ENCODE data around the gene CFB.
"Not testable (repeated sequence)": the region's sequence is repeated elsewhere in the genome, so short reads cannot be mapped to it uniquely, and the experiment has no call there.

Gene CFB

GRCh38 chr6:31911826-31912585 is 33.9 kb upstream of the CFB start:
- no peak for DNase-seq (ENCODE audit: low read depth)

DNA sequence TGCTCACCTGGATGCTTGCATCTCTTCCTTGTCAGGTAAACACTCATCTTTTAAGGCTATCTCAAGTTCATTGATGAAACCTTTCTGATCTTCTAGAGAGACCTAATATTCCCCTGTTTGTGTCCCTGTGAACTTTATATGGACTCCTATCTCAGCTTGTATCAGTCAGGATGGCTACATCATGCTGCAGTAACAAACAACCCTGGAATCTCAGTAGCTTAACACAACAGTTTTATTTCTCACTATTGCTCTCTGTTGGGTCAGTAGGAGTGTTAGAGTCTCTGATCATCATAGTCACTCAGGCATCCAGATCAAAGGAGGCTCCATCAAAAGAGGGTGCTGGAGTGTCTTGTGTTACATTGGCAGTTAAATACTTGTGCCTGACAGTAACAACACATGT is 30.5 kb upstream of the CFB start:
- DNase-seq (ENCODE audit: low read depth): no peak

GRCh38 chr6:31915756-31916155 is 30.1 kb upstream of the CFB start:
- no peak for DNase-seq (ENCODE audit: low read depth)

DNA sequence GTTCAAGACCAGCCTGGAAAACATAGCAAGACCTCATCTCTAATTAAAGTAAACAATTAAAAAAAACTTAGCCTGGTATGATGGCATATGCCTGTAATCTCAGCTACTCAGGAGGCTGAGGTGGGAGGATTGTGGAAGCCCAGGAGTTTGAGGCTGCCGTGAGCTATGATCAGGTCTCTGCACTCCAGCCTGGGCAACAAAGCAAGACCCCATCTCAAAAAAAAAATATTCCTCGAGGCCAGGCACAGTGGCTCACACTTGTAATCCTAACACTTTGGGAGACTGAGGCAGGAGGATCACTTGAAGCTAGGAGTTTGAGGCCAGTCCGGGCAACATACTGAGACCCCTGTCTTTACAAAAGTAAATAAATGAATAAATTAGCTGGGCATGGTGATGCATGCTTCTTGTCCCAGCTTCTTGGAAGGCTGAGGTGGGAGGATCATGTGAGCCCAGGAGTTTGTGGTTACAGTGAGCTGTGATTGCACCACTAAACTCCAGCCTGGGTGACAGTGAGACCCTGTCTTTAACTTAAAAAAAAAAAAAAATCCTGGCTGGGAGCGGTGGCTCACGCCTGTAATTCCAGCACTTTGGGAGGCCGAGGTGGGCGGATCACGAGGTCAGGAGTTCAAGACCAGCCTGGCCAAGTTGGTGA is 27.7 kb upstream of the CFB start:
- DNase-seq (ENCODE audit: low read depth): no peak

GRCh38 chr6:31919624-31920303 is 26.1 kb upstream of the CFB start:
- no peak for DNase-seq (ENCODE audit: low read depth)

DNA sequence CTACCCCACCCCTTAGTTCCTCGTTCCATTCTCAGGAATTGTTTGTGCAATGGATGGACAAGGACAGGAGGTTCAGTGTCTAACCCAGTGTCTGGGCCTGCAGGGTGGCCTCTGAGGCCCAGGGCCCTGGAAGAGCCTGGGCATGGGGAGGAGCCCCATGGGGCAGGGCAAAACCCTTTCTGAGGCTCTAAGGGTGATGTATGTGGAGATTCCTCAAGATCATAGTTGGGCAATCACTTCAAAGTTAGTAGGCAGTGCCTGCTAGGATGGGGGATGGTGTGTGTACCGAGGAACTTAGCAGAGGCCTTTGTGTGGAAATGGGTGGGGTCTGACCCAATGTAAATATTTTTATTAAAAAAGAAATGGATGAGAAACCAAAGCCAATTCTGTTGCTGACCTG is 25.1 kb upstream of the CFB start:
- DNase-seq (ENCODE audit: low read depth): no peak

GRCh38 chr6:31922942-31923341 is 23.0 kb upstream of the CFB start:
- no peak for DNase-seq (ENCODE audit: low read depth)

GRCh38 chr6:31927242-31927862 is 18.5 kb upstream of the CFB start, which contains the start of gene C2:
Gene C2 (plus strand): TSS chr6:31927717. CDS start chr6:31927753, 36 bp downstream.
- DNase-seq (ENCODE audit: low read depth): no peak

DNA sequence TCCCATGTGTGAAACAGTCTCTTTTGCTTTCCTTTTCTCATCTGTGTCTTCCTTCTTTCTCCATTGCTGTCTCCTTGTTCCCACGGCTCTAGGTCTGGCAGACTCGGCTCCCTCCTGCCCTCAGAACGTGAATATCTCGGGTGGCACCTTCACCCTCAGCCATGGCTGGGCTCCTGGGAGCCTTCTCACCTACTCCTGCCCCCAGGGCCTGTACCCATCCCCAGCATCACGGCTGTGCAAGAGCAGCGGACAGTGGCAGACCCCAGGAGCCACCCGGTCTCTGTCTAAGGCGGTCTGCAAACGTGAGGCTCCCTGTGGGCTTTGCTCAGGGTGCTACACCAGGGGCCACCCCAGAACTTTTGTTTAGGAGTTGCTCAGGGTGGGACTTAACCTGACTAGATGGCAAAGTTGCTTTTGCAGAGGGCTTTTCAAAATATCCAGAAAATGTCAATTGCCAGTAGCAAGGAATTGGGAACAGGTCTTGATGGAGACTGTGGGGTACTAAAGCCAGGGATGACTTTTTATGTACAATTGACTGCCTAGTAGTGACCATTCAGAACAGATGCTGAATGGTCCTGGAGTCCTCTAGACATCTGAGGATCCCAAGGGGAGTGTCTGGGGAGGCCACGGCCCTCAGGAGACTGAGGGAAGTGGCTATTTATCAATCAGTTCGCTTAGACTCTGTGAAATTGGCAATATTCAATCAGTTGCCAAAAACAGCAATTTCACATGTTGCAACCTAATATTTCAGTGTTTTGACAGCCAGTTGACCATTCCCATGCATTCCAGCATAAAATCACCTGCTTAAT is 17.8 kb upstream of the CFB start:
- no peak for DNase-seq (ENCODE audit: low read depth)

DNA sequence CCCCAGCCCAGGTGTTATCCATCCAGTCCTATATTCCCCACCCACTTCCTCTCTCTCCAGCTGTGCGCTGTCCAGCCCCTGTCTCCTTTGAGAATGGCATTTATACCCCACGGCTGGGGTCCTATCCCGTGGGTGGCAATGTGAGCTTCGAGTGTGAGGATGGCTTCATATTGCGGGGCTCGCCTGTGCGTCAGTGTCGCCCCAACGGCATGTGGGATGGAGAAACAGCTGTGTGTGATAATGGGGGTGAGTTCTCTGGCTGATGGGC is 17.3 kb upstream of the CFB start:
- no peak for DNase-seq (ENCODE audit: low read depth)

GRCh38 chr6:31930962-31931361 is 14.9 kb upstream of the CFB start:
- DNase-seq (ENCODE audit: low read depth): no peak

DNA sequence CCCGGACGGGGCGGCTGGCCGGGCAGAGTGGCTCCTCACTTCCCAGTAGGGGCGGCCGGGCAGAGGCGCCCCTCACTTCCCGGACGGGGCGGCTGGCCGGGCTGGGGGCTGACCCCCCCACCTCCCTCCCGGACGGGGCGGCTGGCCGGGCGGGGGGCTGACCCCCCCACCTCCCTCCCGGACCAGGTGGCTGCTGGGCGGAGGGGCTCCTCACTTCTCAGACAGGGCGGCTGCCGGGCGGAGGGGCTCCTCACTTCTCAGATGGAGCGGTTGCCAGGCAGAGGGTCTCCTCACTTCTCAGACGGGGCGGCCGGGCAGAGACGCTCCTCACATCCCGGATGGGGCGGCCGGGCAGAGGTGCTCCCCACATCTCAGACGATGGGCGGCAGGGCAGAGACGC is 13.8 kb upstream of the CFB start:
- not testable (repeated sequence) for DNase-seq (ENCODE audit: low read depth)

DNA sequence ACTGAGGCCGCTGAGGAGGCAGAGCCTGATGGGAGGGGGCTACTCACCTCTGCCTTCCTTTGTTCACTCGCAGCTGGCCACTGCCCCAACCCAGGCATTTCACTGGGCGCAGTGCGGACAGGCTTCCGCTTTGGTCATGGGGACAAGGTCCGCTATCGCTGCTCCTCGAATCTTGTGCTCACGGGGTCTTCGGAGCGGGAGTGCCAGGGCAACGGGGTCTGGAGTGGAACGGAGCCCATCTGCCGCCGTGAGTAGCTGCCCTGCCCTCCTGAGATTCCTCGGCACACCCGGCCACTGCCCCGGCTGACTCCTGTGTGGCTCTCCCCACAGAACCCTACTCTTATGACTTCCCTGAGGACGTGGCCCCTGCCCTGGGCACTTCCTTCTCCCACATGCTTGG is 12.4 kb upstream of the CFB start:
- no peak for DNase-seq (ENCODE audit: low read depth)

- no peak for DNase-seq (ENCODE audit: low read depth)
These were observed 10.9 kb upstream of the CFB start for GRCh38 chr6:31935021-31935420.

- no peak for DNase-seq (ENCODE audit: low read depth)
These were observed 10.1 kb upstream of the CFB start for GRCh38 chr6:31935823-31936222.

- no peak for DNase-seq (ENCODE audit: low read depth)
These were observed 5.6 kb upstream of the CFB start for GRCh38 chr6:31940256-31940664.

DNA sequence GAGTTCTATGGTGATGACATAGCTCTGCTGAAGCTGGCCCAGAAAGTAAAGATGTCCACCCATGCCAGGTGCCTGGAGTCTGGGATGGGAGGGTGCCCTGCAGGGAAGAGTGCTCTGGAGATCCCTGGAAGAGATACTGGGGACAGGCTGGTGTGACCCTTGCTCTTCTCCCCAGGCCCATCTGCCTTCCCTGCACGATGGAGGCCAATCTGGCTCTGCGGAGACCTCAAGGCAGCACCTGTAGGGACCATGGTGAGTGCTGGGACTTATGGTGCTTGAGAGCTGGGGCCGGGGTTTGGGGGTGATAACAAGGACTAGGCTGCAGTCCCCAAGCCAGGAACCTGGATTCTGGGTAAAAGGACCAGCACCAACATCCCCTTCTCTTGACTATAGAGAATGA is 2.2 kb upstream of the CFB start:
- no peak for DNase-seq (ENCODE audit: low read depth)

DNA sequence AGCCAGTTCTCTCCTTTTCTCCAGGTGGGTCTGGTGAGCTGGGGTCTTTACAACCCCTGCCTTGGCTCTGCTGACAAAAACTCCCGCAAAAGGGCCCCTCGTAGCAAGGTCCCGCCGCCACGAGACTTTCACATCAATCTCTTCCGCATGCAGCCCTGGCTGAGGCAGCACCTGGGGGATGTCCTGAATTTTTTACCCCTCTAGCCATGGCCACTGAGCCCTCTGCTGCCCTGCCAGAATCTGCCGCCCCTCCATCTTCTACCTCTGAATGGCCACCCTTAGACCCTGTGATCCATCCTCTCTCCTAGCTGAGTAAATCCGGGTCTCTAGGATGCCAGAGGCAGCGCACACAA is 765 bp upstream of the CFB start:
- no peak for DNase-seq (ENCODE audit: low read depth)

GRCh38 chr6:31946370-31946885 is 533 bp downstream of the CFB start:
- DNase-seq (ENCODE audit: low read depth): no peak

- DNase-seq (ENCODE audit: low read depth): no peak
These were observed 1.3 kb downstream of the CFB start for GRCh38 chr6:31947070-31947675.

DNA sequence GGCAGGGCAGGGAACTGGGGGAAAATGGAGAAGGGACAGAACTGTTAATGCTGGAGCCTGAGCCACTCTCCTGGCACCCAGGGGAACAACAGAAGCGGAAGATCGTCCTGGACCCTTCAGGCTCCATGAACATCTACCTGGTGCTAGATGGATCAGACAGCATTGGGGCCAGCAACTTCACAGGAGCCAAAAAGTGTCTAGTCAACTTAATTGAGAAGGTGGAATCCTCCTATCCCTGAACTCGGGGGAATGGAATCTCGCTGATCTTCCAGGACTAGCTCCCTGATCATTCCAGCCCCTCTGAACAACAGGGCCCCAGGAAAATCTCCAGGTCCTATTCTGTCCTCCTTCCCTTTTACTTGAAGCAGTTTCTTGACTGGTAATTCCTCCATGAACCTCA is 2.0 kb downstream of the CFB start:
- no peak for DNase-seq (ENCODE audit: low read depth)

GRCh38 chr6:31948306-31948705 is 2.4 kb downstream of the CFB start:
- no peak for DNase-seq (ENCODE audit: low read depth)

All from stimulated activated CD8-positive, alpha-beta memory T cell treated with anti-CD3 and anti-CD28 coated beads, Interleukin-15, amount 100 ng/mL, for 1 hour (primary cell).